Body of pancreas (tissue), 4 donors: ENCODE results near the gene ROBO1. TPM values are rescaled to one million over a fixed set of nuclear protein-coding genes. Genes with fewer than 3 reads are reported as not detected.

ENCODE experiments used
- ATAC-seq: fragments of 150-250 bp; one replicate; pipeline ENCODE4 v1.9.1; 2016
- DNase-seq, 4 donors: peaks; one replicate each; pipeline ENCODE4 v3.0.0-alpha.2; 2019
- H3K27ac ChIP-seq, 4 donors: fragments of 200-600 bp; sonication (generic); 1 replicate in 3 of 4; 2 replicates in 1 of 4; pipeline versions ENCODE4 v1.5.1 to v1.6.1; 2016 to 2019; ENCODE audit warnings: mild to moderate bottlenecking in 1 of 4, mixed read lengths in 1 of 4, moderate library complexity in 1 of 4
- H3K27me3 ChIP-seq, 2 donors: fragments of 200-600 bp; sonication (generic); one replicate each; pipeline ENCODE4 v1.6.0; 2016; ENCODE audit warnings: mild to moderate bottlenecking in 1 of 2
- H3K36me3 ChIP-seq, 2 donors: fragments of 200-600 bp; sonication (generic); replicated peaks in 1 of 2; 2 replicates each; pipeline ENCODE4 v1.5.1; 2016; ENCODE audit warnings: low read depth in 2 of 2; ENCODE audit not compliant: insufficient read depth in 1 of 2
- H3K4me1 ChIP-seq: fragments of 200-600 bp; sonication (generic); one replicate; pipeline ENCODE4 v1.6.0; 2016
- H3K4me3 ChIP-seq, 2 donors: fragments of 200-600 bp; sonication (generic); 1 replicate in 1 of 2; 2 replicates in 1 of 2; pipeline ENCODE4 v1.5.1; 2016 to 2019
- H3K9me3 ChIP-seq, 3 donors: fragments of 200-600 bp; sonication (generic); 1 replicate in 2 of 3; 2 replicates in 1 of 3; pipeline ENCODE4 v1.5.1; 2016
- POLR2A ChIP-seq, 3 donors: fragments of 450-650 bp; IDR thresholded peaks; one replicate each; pipeline ENCODE4 v1.6.1; 2016; ENCODE audit warnings: antibody characterized with exemption in 3 of 3, mild to moderate bottlenecking in 2 of 3
- WGBS, 2 donors: methylation state at CpG; one replicate each; pipeline ENCODE4 v1.1.5; 2017; 5-methylcytosine and 5-hydroxymethylcytosine counted together
- intact Hi-C: fragments of 100-400 bp; cut with DNase I; formaldehyde crosslinking; loops from one replicate; pipeline ENCODE4 v1.15.1; 2023
- total RNA-seq, 2 donors: library from RNA; depleted of rRNA; stranded (reverse); fragments of >200 nt; gene quantifications; one replicate each; pipeline ENCODE4 v1.1.0, GENCODE V29; 2016
- TF ChIP-seq, protein P1 (sequence below), 7 experiments: fragments of 450-650 bp in 4 of 7; fragments of 200-600 bp in 3 of 7; sonication (generic) in 3 of 7; IDR thresholded peaks; one replicate each; pipeline ENCODE4 v1.5.1; 2016 to 2019; ENCODE audit warnings: antibody characterized with exemption in 7 of 7

The ROBO1 gene
- total RNA-seq, 2 donors from 2014 or later, result 3.9 to 9.9 TPM

DNA sequence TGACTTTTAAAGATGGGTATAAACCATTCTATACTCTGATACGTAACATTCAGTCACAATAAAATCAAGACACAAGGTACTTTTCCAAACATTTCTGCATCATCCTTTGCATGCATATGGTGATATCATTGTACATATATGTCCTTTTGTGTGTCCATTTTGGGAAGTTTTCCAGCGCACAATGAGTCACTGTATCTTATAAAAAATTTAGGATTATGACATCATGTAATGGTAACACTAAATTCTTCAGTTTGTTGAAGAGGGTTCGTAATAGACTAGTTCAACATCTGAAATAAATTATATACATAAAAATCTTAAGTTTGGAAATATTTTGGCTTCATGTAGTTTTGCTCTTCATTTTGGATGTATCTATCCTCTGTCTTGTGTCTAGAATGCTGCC, 480.9 kb downstream of the ROBO1 start:
- ATAC-seq, result no peak
- Histone ChIP-seq H3K9me3 (no peaks in the 10 kb centered on the region), H3K4me3 (no peak overlapping the region), H3K36me3 (no peaks in the 10 kb centered on the region), H3K4me1 (no peaks in the 10 kb centered on the region), H3K27me3 (no peaks in the 10 kb centered on the region), H3K27ac (no peak overlapping the region)
- intact Hi-C loops, result no loop called here
- TF ChIP-seq, protein P1, sequence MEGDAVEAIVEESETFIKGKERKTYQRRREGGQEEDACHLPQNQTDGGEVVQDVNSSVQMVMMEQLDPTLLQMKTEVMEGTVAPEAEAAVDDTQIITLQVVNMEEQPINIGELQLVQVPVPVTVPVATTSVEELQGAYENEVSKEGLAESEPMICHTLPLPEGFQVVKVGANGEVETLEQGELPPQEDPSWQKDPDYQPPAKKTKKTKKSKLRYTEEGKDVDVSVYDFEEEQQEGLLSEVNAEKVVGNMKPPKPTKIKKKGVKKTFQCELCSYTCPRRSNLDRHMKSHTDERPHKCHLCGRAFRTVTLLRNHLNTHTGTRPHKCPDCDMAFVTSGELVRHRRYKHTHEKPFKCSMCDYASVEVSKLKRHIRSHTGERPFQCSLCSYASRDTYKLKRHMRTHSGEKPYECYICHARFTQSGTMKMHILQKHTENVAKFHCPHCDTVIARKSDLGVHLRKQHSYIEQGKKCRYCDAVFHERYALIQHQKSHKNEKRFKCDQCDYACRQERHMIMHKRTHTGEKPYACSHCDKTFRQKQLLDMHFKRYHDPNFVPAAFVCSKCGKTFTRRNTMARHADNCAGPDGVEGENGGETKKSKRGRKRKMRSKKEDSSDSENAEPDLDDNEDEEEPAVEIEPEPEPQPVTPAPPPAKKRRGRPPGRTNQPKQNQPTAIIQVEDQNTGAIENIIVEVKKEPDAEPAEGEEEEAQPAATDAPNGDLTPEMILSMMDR (IDR thresholded peaks at IDR 0.05), result no peak
- TF ChIP-seq POLR2A (IDR thresholded peaks at IDR 0.05), result no peak
- no peak for DNase-seq
- WGBS, 2 donors, result 68 to 71% methylated on average over 3 of the region's 3 CpGs

DNA sequence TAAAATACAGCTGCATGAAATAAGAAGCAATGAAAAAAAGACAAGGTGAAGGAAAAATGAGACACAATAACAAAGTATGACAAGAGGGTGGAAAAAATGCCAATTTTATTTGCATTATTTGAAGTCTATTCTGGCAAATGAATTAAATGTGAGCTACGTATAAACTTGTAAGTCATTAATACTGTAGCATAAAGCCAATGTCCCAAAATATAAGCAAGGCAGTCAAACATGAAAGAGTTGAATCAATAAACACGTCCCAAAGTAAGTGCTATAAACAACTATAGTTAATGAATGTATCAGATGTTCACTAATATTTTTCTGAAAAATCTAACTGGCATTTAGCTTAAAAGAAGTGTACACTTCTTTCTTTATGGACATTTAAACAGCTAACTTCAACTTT, 481.9 kb downstream of the ROBO1 start:
- Histone ChIP-seq H3K36me3 (no peaks in the 10 kb centered on the region), H3K27ac (no peak overlapping the region), H3K27me3 (no peaks in the 10 kb centered on the region), H3K9me3 (no peaks in the 10 kb centered on the region), H3K4me3 (no peak overlapping the region), H3K4me1 (no peaks in the 10 kb centered on the region)
- WGBS, 2 donors, result 38 to 40% methylated on average over 2 of the region's 2 CpGs
- intact Hi-C loops, result no loop called here
- ATAC-seq, result no peak
- DNase-seq, result no peak
- TF ChIP-seq, protein P1 (IDR thresholded peaks at IDR 0.05), result no peak
- no peak for TF ChIP-seq POLR2A (IDR thresholded peaks at IDR 0.05)

DNA sequence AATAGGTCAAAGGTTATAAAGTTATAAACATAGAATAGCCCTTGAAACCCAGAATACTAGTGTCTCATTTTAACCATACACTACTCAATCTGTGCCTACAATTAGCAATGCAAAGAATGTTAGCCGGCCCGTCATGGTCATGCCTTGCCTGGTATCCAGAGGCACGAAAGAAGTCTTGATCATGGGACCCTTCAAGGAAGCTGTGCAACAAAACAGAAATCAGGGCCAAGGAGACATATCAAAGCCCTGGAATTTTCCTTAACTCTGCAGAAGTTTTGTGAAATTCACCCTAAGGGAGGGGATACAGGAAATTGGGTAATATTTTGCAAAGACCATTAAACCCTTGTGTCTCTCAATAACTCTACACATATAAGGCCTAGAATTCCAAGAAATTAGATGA, 482.4 kb downstream of the ROBO1 start:
- H3K27me3 ChIP-seq, result no peaks in the 10 kb centered on the region
- ATAC-seq (no peak), DNase-seq (no peak)
- H3K4me3 ChIP-seq, result no peak overlapping the region
- 79 to 87% methylated on average over 3 of the region's 3 CpGs for WGBS, 2 donors
- intact Hi-C loops, result no loop called here
- no peaks in the 10 kb centered on the region for H3K4me1 ChIP-seq
- no peaks in the 10 kb centered on the region for H3K36me3 ChIP-seq
- H3K27ac ChIP-seq, result no peak overlapping the region
- TF ChIP-seq, protein P1 (IDR thresholded peaks at IDR 0.05), result no peak
- TF ChIP-seq POLR2A (IDR thresholded peaks at IDR 0.05), result no peak
- H3K9me3 ChIP-seq, result no peaks in the 10 kb centered on the region

DNA sequence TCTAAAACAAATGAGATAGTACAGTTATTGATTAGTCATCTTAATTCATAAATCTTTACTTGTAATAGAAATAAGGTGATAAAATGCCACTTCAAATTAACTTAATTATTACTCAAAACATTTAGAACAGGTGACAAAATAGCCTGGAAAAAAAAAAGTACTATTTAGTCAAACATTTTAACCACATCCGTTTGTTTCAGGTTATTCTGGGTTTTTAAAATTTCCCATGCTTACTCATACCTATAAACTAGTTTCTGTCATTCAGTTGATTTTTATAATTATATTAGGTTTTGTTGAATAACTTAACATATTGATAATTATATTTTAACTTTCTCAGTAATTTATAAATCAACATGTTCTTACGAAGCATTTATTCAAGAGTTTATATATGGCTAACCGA, 483.0 kb downstream of the ROBO1 start:
- Histone ChIP-seq H3K4me3 (no peak overlapping the region), H3K27ac (no peak overlapping the region), H3K27me3 (no peaks in the 10 kb centered on the region), H3K4me1 (no peaks in the 10 kb centered on the region), H3K9me3 (no peaks in the 10 kb centered on the region), H3K36me3 (no peaks in the 10 kb centered on the region)
- ATAC-seq (no peak), DNase-seq (no peak)
- intact Hi-C loops, result no loop called here
- no peak for TF ChIP-seq POLR2A (IDR thresholded peaks at IDR 0.05)
- TF ChIP-seq, protein P1 (IDR thresholded peaks at IDR 0.05), result no peak
- WGBS, 2 donors, result 63 to 73% methylated on average over 3 of the region's 3 CpGs

DNA sequence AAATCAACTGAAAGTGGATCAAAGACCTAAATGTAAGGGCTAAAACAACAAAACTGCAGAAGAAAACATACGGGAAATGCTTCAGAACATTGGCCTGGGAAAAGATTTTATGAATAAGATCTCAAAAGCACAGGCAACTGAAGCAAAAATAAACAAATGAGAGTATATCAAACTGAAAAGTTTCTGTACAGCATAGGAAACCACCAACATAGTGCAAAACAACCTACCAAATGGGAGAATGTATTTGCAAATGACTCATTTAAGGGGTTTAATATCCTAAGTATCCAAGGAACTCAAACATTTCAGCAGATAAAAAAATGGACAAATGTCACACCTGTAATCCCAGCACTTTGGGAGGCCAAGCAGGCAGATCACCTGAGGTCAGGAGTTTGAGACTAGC, 489.1 kb downstream of the ROBO1 start:
- intact Hi-C loops, result no loop called here
- DNase-seq (no peak), ATAC-seq (no peak)
- no peaks in the 10 kb centered on the region for H3K27me3 ChIP-seq
- no peak overlapping the region for H3K4me3 ChIP-seq
- H3K36me3 ChIP-seq, result no peaks in the 10 kb centered on the region
- WGBS, 2 donors, result 42 to 50% methylated on average over 1 of the region's 1 CpG
- H3K4me1 ChIP-seq, result no peaks in the 10 kb centered on the region
- no peak overlapping the region for H3K27ac ChIP-seq
- peaks cover 0 to 6% (median 0%) of the 10 kb centered on the region in 3 donors for H3K9me3 ChIP-seq
- TF ChIP-seq, protein P1 (IDR thresholded peaks at IDR 0.05), result no peak
- no peak for TF ChIP-seq POLR2A (IDR thresholded peaks at IDR 0.05)
